Stomach (tissue), 9 donors: ENCODE data around the gene CHST11. TPM values are rescaled to one million over a fixed set of nuclear protein-coding genes. Genes with fewer than 3 reads are reported as not detected.

Experiments
- DNase-seq, 2 donors: peaks; one replicate each; pipeline versions ENCODE4 v3.0.0 to v3.0.0-alpha.2; 2013 to 2019
- H3K27ac ChIP-seq, 5 donors: fragments of 200-600 bp in 4 of 5; sonication (generic) in 4 of 5; one replicate each; pipeline ENCODE4 v1.5.1; 2013 to 2019; ENCODE audit warnings: mild to moderate bottlenecking in 1 of 5, moderate library complexity in 1 of 5
- H3K27me3 ChIP-seq, 3 donors: fragments of 200-600 bp; sonication (generic); one replicate each; pipeline ENCODE4 v1.5.1; 2017 to 2019; ENCODE audit warnings: mixed run types in 1 of 3
- H3K36me3 ChIP-seq, 4 donors: fragments of 200-600 bp; sonication (generic); 1 replicate in 3 of 4; 2 replicates in 1 of 4; pipeline ENCODE4 v1.5.1; 2016 to 2019
- H3K4me1 ChIP-seq, 4 donors: fragments of 200-600 bp; sonication (generic); one replicate each; pipeline ENCODE4 v1.5.1; 2016 to 2019
- H3K4me3 ChIP-seq, 4 donors: fragments of 200-600 bp; sonication (generic) in 3 of 4; one replicate each; pipeline ENCODE4 v1.5.1; 2016 to 2019; ENCODE audit warnings: mild to moderate bottlenecking in 1 of 4
- H3K9me3 ChIP-seq, 4 donors: fragments of 200-600 bp; sonication (generic); one replicate each; pipeline ENCODE4 v1.5.1; 2016 to 2019
- CTCF ChIP-seq, 7 experiments: fragments of 450-650 bp in 4 of 7; fragments of 200-600 bp in 3 of 7; sonication (generic) in 3 of 7; IDR thresholded peaks; one replicate each; pipeline ENCODE4 v1.5.1; 2016 to 2019; ENCODE audit warnings: antibody characterized with exemption in 7 of 7, control low read depth in 2 of 7, mild to moderate bottlenecking in 1 of 7
- EP300 ChIP-seq: sonication (generic); formaldehyde crosslinking; IDR thresholded peaks from one replicate; pipeline ENCODE4 v1.6.1; 2017; ENCODE audit warnings: antibody characterized with exemption
- POLR2A ChIP-seq, 4 donors: fragments of 450-650 bp; IDR thresholded peaks; one replicate each; pipeline ENCODE4 v1.6.1; 2016; ENCODE audit warnings: antibody characterized with exemption in 4 of 4, control low read depth in 2 of 4, mild to moderate bottlenecking in 1 of 4, moderate library complexity in 1 of 4
- POLR2AphosphoS5 ChIP-seq, 3 donors: sonication (generic); formaldehyde crosslinking; IDR thresholded peaks; one replicate each; pipeline ENCODE4 v1.6.1; 2016; ENCODE audit warnings: antibody characterized with exemption in 3 of 3
- WGBS, 5 donors: extraction: QIAGEN DNeasy Blood & Tissue Kit in 3 of 5; methylation state at CpG; one replicate each; pipeline versions ENCODE4 v1.1.5 to v1.1.7; 2013 to 2018; 5-methylcytosine and 5-hydroxymethylcytosine counted together
- intact Hi-C: fragments of 100-400 bp; cut with DNase I; formaldehyde crosslinking; loops from one replicate; pipeline ENCODE4 v1.15.1; 2023; ENCODE audit warnings: low total_unique reads
- polyA plus RNA-seq, 3 donors: library from polyadenylated mRNA; stranded (reverse); fragments of 200-250 nt; gene quantifications; one replicate each; pipeline ENCODE4 v1.2.3, GENCODE V29; 2013
- total RNA-seq, 5 donors: library from RNA; depleted of rRNA; stranded (reverse); fragments of >200 nt; gene quantifications; one replicate each; pipeline versions ENCODE4 v1.1.0 to v1.2.3, GENCODE V29; 2014 to 2016
- donor health status: healthy with polysubstance abuse.
- donor health status: Bipolar disorder and iron deficiency.
- donor health status: healthy.

The CHST11 gene
- total and polyA plus RNA-seq, 8 donors: 2.3 to 192 (median 18.6) TPM

GRCh38 chr12:104669089-104669721, 212.5 kb downstream of the CHST11 start:
- 20 to 31% (median 25%) methylated on average over 19 of the region's 19 CpGs for WGBS, 5 donors
- H3K4me3 ChIP-seq: peak overlapping the region in 1 of 4 donors; percentile 22
- peak in 1 of 3 donors; percentile 33 for TF ChIP-seq POLR2AphosphoS5 (IDR thresholded peaks at IDR 0.05)
- no peak for TF ChIP-seq POLR2A (IDR thresholded peaks at IDR 0.05)
- TF ChIP-seq EP300: no peak
- TF ChIP-seq CTCF (IDR thresholded peaks at IDR 0.05): peak in 1 of 7 experiments; percentile 6
- H3K27ac ChIP-seq: peak overlapping the region; percentile 52 to 83 (median 77)
- no peaks in the 10 kb centered on the region for H3K36me3 ChIP-seq
- intact Hi-C loops: no loop called here
- no peaks in the 10 kb centered on the region for H3K9me3 ChIP-seq
- peaks cover 56 to 86% (median 70%) of the 10 kb centered on the region in 4 donors for H3K4me1 ChIP-seq
- no peaks in the 10 kb centered on the region for H3K27me3 ChIP-seq
- peak; percentile 80 to 88 for DNase-seq

DNA sequence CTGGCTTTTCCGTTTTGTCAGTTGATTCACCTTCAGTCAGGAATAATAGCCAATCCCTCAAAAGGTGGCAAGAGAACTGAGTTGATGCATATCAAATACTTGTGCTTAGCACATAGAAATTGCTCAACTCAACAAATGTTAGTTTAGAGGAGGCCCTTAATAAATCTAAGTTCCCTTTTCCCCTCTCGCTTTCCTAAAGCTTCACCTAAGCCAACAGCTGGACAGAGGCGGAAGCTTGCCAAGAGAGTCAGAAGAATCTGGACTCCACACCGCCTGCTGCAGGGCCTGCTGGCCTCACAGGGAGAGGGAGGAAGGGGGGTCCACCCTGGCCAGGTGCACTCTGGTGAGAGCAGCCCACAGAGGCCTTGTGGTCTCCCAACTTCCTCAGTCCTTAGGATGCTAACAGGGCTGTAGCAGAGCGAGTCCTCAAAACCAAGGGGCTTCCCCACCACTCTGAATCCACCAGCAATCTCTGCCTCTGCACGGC, 213.1 kb downstream of the CHST11 start:
- Histone ChIP-seq H3K4me1 (peaks cover 56 to 83% (median 73%) of the 10 kb centered on the region in 4 donors), H3K4me3 (no peak overlapping the region), H3K9me3 (no peaks in the 10 kb centered on the region), H3K27ac (peak overlapping the region in 4 of 5 donors; percentile 54 to 83 (median 79)), H3K27me3 (no peaks in the 10 kb centered on the region), H3K36me3 (no peaks in the 10 kb centered on the region)
- intact Hi-C loops: no loop called here
- 44 to 56% (median 50%) methylated on average over 6 of the region's 6 CpGs for WGBS, 5 donors
- TF ChIP-seq CTCF (IDR thresholded peaks at IDR 0.05) (no peak), POLR2A (IDR thresholded peaks at IDR 0.05) (no peak), EP300 (no peak), POLR2AphosphoS5 (IDR thresholded peaks at IDR 0.05) (peak in 1 of 3 donors; percentile 39)
- peak; percentile 59 to 80 for DNase-seq

GRCh38 chr12:104670439-104671408, 214.0 kb downstream of the CHST11 start:
- Histone ChIP-seq H3K27me3 (no peaks in the 10 kb centered on the region), H3K9me3 (no peaks in the 10 kb centered on the region), H3K4me1 (peaks cover 56 to 83% (median 73%) of the 10 kb centered on the region in 4 donors), H3K27ac (peak overlapping the region in 4 of 5 donors; percentile 48 to 84 (median 83)), H3K36me3 (no peaks in the 10 kb centered on the region), H3K4me3 (no peak overlapping the region)
- intact Hi-C loops: no loop called here
- DNase-seq: no peak
- 46 to 75% (median 59%) methylated on average over 6 of the region's 6 CpGs for WGBS, 5 donors
- TF ChIP-seq POLR2A (IDR thresholded peaks at IDR 0.05) (no peak), EP300 (no peak), POLR2AphosphoS5 (IDR thresholded peaks at IDR 0.05) (no peak), CTCF (IDR thresholded peaks at IDR 0.05) (no peak)

DNA sequence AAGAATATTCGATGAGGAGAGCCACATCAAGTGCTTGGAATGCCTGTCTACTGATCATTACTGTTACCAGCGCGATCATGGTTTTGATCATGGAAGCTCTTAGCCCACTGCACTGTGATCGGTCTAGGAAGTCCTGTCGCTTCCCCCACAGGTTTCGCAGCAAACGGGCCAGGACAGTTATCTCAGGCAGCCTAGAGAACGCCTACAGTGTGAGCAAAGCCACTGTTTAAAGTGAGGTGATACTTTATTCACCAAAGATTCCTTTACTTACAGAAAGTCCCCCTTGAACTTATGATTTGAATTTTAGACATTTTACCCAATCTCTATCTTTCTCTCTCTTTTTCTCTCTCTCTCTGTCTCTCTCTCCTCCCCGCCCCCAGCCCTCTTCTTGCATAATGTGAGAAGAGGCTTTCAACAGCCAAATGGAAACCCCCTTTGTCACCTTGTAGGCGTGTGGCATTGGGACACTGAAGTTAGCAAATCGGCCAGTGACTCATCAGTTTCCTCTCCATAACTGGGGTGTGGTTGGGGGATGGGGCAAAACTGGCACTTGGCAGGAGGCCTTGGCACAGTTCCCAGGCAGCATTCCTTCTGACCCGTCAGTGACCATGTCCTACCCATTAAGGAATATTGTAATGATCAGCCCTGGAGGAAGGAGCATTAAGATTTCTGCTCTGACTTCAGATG, 214.8 kb downstream of the CHST11 start:
- WGBS, 5 donors: 47 to 64% (median 55%) methylated on average over 11 to 12 of the region's 12 CpGs
- intact Hi-C loops: no loop called here
- no peaks in the 10 kb centered on the region for H3K27me3 ChIP-seq
- H3K4me1 ChIP-seq: peaks cover 54 to 81% (median 73%) of the 10 kb centered on the region in 4 donors
- TF ChIP-seq POLR2AphosphoS5 (IDR thresholded peaks at IDR 0.05): peak; percentile 76 to 97 (median 89)
- TF ChIP-seq CTCF (IDR thresholded peaks at IDR 0.05): no peak
- peak; percentile 55 for TF ChIP-seq EP300
- no peak for TF ChIP-seq POLR2A (IDR thresholded peaks at IDR 0.05)
- no peaks in the 10 kb centered on the region for H3K9me3 ChIP-seq
- DNase-seq: peak; percentile 86 to 92
- H3K4me3 ChIP-seq: no peak overlapping the region
- peak overlapping the region in 4 of 5 donors; percentile 48 to 84 (median 78) for H3K27ac ChIP-seq
- no peaks in the 10 kb centered on the region for H3K36me3 ChIP-seq
